SK-N-SH treated with all-trans-retinoic acid at 6 μM for 48 hours (cell line): Measurements from ENCODE around the gene DCST2.

Experiments used
- ATAC-seq: fragments of 200-7000 bp; cut with Tn5 transposase; 3 replicates; pipeline ENCODE4 v1.9.1; 2020; ENCODE audit warnings: mild to moderate bottlenecking, moderate library complexity
- CSDC2 ChIP-seq: fragments of 250-450 bp; sonication (Bioruptor Pico); IDR thresholded peaks from 2 replicates; pipeline ENCODE4 v1.5.0; 2020; ENCODE audit warnings: mild to moderate bottlenecking, moderate library complexity
- ESRRG ChIP-seq: fragments of 250-450 bp; sonication (Bioruptor Pico); IDR thresholded peaks from 2 replicates; pipeline ENCODE4 v1.6.1; 2021; ENCODE audit warnings: mild to moderate bottlenecking
- GLIS3 ChIP-seq: fragments of 250-450 bp; sonication (Bioruptor Pico); IDR thresholded peaks from 2 replicates; pipeline ENCODE4 v1.5.0; 2020; ENCODE audit warnings: mild to moderate bottlenecking, moderate library complexity
- OSR1 ChIP-seq: fragments of 250-450 bp; sonication (Bioruptor Pico); IDR thresholded peaks from 2 replicates; pipeline ENCODE4 v1.8.0; 2022; ENCODE audit warnings: moderate library complexity, mild to moderate bottlenecking, inconsistent platforms
- POU6F1 ChIP-seq: fragments of 250-450 bp; sonication (Bioruptor Pico); IDR thresholded peaks from 2 replicates; pipeline ENCODE4 v1.8.0; 2021; ENCODE audit warnings: low read depth, mild to moderate bottlenecking, moderate library complexity, borderline replicate concordance
- PPARA ChIP-seq: fragments of 250-450 bp; sonication (Bioruptor Pico); IDR thresholded peaks from 2 replicates; pipeline ENCODE4 v1.5.0; 2020; ENCODE audit warnings: mild to moderate bottlenecking, borderline replicate concordance
- RARB ChIP-seq: fragments of 250-450 bp; sonication (Bioruptor Pico); IDR thresholded peaks from 2 replicates; pipeline ENCODE4 v1.8.0; 2021; ENCODE audit warnings: mild to moderate bottlenecking, moderate library complexity
- SNAI2 ChIP-seq: fragments of 250-450 bp; sonication (Bioruptor Pico); IDR thresholded peaks from 2 replicates; pipeline ENCODE4 v1.5.0; 2020; ENCODE audit warnings: mild to moderate bottlenecking, moderate library complexity
- TCF4 ChIP-seq: fragments of 250-450 bp; sonication (Bioruptor Pico); IDR thresholded peaks from 2 replicates; pipeline ENCODE4 v1.8.0; 2021; ENCODE audit warnings: mild to moderate bottlenecking, moderate library complexity, borderline replicate concordance
- TOX ChIP-seq: fragments of 250-450 bp; sonication (Bioruptor Pico); IDR thresholded peaks from 2 replicates; pipeline ENCODE4 v1.8.0; 2021; ENCODE audit warnings: mild to moderate bottlenecking, moderate library complexity, borderline replicate concordance
- TSHZ2 ChIP-seq: fragments of 250-450 bp; sonication (Bioruptor Pico); IDR thresholded peaks from 2 replicates; pipeline ENCODE4 v1.5.0; 2020; ENCODE audit warnings: mild to moderate bottlenecking, moderate library complexity
- ZC3H10 ChIP-seq: fragments of 250-450 bp; sonication (Bioruptor Pico); IDR thresholded peaks from 2 replicates; pipeline ENCODE4 v1.5.1; 2021; ENCODE audit warnings: mild to moderate bottlenecking, moderate library complexity
- ZFP3 ChIP-seq: fragments of 250-450 bp; sonication (Bioruptor Pico); IDR thresholded peaks from 2 replicates; pipeline ENCODE4 v1.5.0; 2020; ENCODE audit warnings: mild to moderate bottlenecking, moderate library complexity
- ZFP30 ChIP-seq: fragments of 450-650 bp; formaldehyde crosslinking; IDR thresholded peaks from 2 replicates; pipeline ENCODE4 v1.5.0; 2022; ENCODE audit warnings: mild to moderate bottlenecking, moderate library complexity
- ZNF70 ChIP-seq: fragments of 450-650 bp; formaldehyde crosslinking; IDR thresholded peaks from 2 replicates; pipeline ENCODE4 v1.5.0; 2020; ENCODE audit warnings: mild to moderate bottlenecking, moderate library complexity
- ZNF8 ChIP-seq: fragments of 450-650 bp; formaldehyde crosslinking; IDR thresholded peaks from 2 replicates; pipeline ENCODE4 v1.5.0; 2020; ENCODE audit warnings: mild to moderate bottlenecking, moderate library complexity
- TF ChIP-seq, protein P1 (sequence below): fragments of 250-450 bp; sonication (Bioruptor Pico); IDR thresholded peaks from 2 replicates; pipeline ENCODE4 v1.5.1; 2021; ENCODE audit warnings: mild to moderate bottlenecking, moderate library complexity
- TF ChIP-seq, protein P2 (sequence below): fragments of 250-450 bp; sonication (Bioruptor Pico); IDR thresholded peaks from 2 replicates; pipeline ENCODE4 v1.5.1; 2020; ENCODE audit warnings: low read depth, mild to moderate bottlenecking, moderate library complexity
- TF ChIP-seq, protein P3 (sequence below): fragments of 250-450 bp; sonication (Bioruptor Pico); IDR thresholded peaks from 2 replicates; pipeline ENCODE4 v1.8.0; 2020; ENCODE audit warnings: mild to moderate bottlenecking, moderate library complexity, borderline replicate concordance

Gene DCST2

GRCh38 chr1:155040358-155041093 lies 6.9 kb upstream of the DCST2 start:
- no peak for ATAC-seq
- TF ChIP-seq PPARA (no peak), RARB (CRISPR knock-in tag) (no peak), ZNF70 (CRISPR knock-in tag) (no peak), POU6F1 (CRISPR knock-in tag) (no peak), TSHZ2 (CRISPR knock-in tag) (no peak), CSDC2 (CRISPR knock-in tag) (no peak), ZC3H10 (no peak)
- TF ChIP-seq, protein P1, sequence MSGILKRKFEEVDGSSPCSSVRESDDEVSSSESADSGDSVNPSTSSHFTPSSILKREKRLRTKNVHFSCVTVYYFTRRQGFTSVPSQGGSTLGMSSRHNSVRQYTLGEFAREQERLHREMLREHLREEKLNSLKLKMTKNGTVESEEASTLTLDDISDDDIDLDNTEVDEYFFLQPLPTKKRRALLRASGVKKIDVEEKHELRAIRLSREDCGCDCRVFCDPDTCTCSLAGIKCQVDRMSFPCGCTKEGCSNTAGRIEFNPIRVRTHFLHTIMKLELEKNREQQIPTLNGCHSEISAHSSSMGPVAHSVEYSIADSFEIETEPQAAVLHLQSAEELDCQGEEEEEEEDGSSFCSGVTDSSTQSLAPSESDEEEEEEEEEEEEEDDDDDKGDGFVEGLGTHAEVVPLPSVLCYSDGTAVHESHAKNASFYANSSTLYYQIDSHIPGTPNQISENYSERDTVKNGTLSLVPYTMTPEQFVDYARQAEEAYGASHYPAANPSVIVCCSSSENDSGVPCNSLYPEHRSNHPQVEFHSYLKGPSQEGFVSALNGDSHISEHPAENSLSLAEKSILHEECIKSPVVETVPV (CRISPR knock-in tag): no peak
- TF ChIP-seq, protein P2, sequence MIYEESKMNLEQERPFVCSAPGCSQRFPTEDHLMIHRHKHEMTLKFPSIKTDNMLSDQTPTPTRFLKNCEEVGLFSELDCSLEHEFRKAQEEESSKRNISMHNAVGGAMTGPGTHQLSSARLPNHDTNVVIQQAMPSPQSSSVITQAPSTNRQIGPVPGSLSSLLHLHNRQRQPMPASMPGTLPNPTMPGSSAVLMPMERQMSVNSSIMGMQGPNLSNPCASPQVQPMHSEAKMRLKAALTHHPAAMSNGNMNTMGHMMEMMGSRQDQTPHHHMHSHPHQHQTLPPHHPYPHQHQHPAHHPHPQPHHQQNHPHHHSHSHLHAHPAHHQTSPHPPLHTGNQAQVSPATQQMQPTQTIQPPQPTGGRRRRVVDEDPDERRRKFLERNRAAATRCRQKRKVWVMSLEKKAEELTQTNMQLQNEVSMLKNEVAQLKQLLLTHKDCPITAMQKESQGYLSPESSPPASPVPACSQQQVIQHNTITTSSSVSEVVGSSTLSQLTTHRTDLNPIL: no peak
- TF ChIP-seq, protein P3, sequence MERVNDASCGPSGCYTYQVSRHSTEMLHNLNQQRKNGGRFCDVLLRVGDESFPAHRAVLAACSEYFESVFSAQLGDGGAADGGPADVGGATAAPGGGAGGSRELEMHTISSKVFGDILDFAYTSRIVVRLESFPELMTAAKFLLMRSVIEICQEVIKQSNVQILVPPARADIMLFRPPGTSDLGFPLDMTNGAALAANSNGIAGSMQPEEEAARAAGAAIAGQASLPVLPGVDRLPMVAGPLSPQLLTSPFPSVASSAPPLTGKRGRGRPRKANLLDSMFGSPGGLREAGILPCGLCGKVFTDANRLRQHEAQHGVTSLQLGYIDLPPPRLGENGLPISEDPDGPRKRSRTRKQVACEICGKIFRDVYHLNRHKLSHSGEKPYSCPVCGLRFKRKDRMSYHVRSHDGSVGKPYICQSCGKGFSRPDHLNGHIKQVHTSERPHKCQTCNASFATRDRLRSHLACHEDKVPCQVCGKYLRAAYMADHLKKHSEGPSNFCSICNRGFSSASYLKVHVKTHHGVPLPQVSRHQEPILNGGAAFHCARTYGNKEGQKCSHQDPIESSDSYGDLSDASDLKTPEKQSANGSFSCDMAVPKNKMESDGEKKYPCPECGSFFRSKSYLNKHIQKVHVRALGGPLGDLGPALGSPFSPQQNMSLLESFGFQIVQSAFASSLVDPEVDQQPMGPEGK (CRISPR knock-in tag): no peak

- no peak for ATAC-seq
- TF ChIP-seq ZFP3 (CRISPR knock-in tag) (no peak), TSHZ2 (CRISPR knock-in tag) (no peak), ZC3H10 (no peak), GLIS3 (CRISPR knock-in tag) (no peak), TOX (CRISPR knock-in tag) (no peak), TCF4 (no peak), POU6F1 (CRISPR knock-in tag) (no peak), SNAI2 (CRISPR knock-in tag) (no peak), ZNF70 (CRISPR knock-in tag) (no peak), ZNF8 (no peak), RARB (CRISPR knock-in tag) (no peak), OSR1 (CRISPR knock-in tag) (no peak), ESRRG (CRISPR knock-in tag) (no peak), PPARA (no peak), ZFP30 (CRISPR knock-in tag) (no peak)
- TF ChIP-seq, protein P2: no peak
- TF ChIP-seq, protein P1 (CRISPR knock-in tag): no peak
Observed at GRCh38 chr1:155039308-155039669, 5.7 kb upstream of the DCST2 start.
